DND-41 (cell line): ENCODE results near the gene PKP2.

Source experiments
- EZH2 ChIP-seq: IDR thresholded peaks from 3 replicates; pipeline ENCODE4 v1.6.1; 2012; ENCODE audit warnings: borderline replicate concordance, low read depth, mild to moderate bottlenecking, moderate library complexity, low read length, inconsistent platforms; ENCODE audit not compliant: severe bottlenecking
- TF ChIP-seq, protein P1 (sequence below): IDR thresholded peaks from 2 replicates; pipeline ENCODE4 v1.5.1; 2012; ENCODE audit warnings: borderline replicate concordance, low read length, moderate library complexity, mild to moderate bottlenecking; ENCODE audit not compliant: poor library complexity, severe bottlenecking; ENCODE audit errors: extremely low read depth

DNA sequence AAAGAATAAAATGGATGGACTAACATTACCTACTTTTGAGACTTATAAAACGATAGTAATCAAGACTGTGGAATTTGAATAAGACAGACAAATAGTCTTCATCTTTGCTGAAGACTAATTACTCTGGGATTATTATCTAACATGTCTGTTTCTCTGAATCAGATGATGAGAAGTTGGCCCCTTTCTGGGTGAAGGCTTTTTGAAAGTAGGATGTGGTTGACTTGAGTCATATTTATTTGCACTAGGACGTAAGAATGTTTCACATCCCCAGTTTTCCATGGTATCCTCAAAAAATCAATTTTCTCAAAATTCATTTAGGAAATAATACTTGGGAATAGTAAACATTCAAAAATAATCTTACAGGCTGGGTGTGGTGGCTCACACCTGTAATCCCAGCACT is 31.8 kb downstream of the PKP2 start:
- TF ChIP-seq, protein P1, sequence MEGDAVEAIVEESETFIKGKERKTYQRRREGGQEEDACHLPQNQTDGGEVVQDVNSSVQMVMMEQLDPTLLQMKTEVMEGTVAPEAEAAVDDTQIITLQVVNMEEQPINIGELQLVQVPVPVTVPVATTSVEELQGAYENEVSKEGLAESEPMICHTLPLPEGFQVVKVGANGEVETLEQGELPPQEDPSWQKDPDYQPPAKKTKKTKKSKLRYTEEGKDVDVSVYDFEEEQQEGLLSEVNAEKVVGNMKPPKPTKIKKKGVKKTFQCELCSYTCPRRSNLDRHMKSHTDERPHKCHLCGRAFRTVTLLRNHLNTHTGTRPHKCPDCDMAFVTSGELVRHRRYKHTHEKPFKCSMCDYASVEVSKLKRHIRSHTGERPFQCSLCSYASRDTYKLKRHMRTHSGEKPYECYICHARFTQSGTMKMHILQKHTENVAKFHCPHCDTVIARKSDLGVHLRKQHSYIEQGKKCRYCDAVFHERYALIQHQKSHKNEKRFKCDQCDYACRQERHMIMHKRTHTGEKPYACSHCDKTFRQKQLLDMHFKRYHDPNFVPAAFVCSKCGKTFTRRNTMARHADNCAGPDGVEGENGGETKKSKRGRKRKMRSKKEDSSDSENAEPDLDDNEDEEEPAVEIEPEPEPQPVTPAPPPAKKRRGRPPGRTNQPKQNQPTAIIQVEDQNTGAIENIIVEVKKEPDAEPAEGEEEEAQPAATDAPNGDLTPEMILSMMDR = no peak
- no peak for TF ChIP-seq EZH2
